HG03469 (cell line): ENCODE data around the gene ABCD2.
"Not testable (repeated sequence)": the region's sequence is repeated elsewhere in the genome, so short reads cannot be mapped to it uniquely, and the experiment has no call there.

ENCODE experiments used
- ATAC-seq: cut with Tn5 transposase; IDR thresholded peaks from one replicate; pipeline ENCODE4 v1.9.1; 2021; ENCODE audit warnings: mild to moderate bottlenecking, moderate library complexity, moderate number of reproducible peaks; ENCODE audit not compliant: unreplicated experiment

ABCD2 gene

GRCh38 chr12:39544211-39544610 is 75.4 kb downstream of the ABCD2 start:
- not testable (repeated sequence) for ATAC-seq

GRCh38 chr12:39541471-39541870 is 78.1 kb downstream of the ABCD2 start:
- ATAC-seq = no peak

GRCh38 chr12:39538679-39539104 is 80.9 kb downstream of the ABCD2 start:
- ATAC-seq = no peak

- no peak for ATAC-seq
Observed at GRCh38 chr12:39533951-39534350, 85.7 kb downstream of the ABCD2 start.

- ATAC-seq = no peak
Observed at GRCh38 chr12:39532448-39532847, 87.2 kb downstream of the ABCD2 start.

GRCh38 chr12:39526974-39527373 is 92.6 kb downstream of the ABCD2 start:
- ATAC-seq = no peak

- not testable (repeated sequence) for ATAC-seq
Observed at GRCh38 chr12:39522167-39522566, 97.4 kb downstream of the ABCD2 start.

- ATAC-seq = no peak
Observed at GRCh38 chr12:39510001-39510400, 109.6 kb downstream of the ABCD2 start.

- ATAC-seq = no peak
Observed at GRCh38 chr12:39505554-39505953, 114.0 kb downstream of the ABCD2 start.

GRCh38 chr12:39505023-39505422 is 114.6 kb downstream of the ABCD2 start:
- ATAC-seq = no peak

- no peak for ATAC-seq
Observed at GRCh38 chr12:39503439-39503838, 116.2 kb downstream of the ABCD2 start.

GRCh38 chr12:39502726-39503125 is 116.9 kb downstream of the ABCD2 start:
- no peak for ATAC-seq
